HG03521 (cell line): Measurements from ENCODE around the gene SPRED2.

Experiments used
- ATAC-seq: cut with Tn5 transposase; IDR thresholded peaks from one replicate; pipeline ENCODE4 v1.9.1; 2021; ENCODE audit warnings: mild to moderate bottlenecking, moderate library complexity; ENCODE audit not compliant: unreplicated experiment

SPRED2 gene

GRCh38 chr2:65388596-65389390 lies 43.6 kb downstream of the SPRED2 start:
- ATAC-seq, result no peak

GRCh38 chr2:65388051-65388531 lies 44.3 kb downstream of the SPRED2 start:
- ATAC-seq, result peak; percentile 66

- ATAC-seq, result no peak
Measured at GRCh38 chr2:65386989-65387388, 45.4 kb downstream of the SPRED2 start.

- no peak for ATAC-seq
Measured at GRCh38 chr2:65386344-65386743, 46.1 kb downstream of the SPRED2 start.

GRCh38 chr2:65383541-65384488 lies 48.6 kb downstream of the SPRED2 start:
- no peak for ATAC-seq

- ATAC-seq, result peak; percentile 68
Measured at GRCh38 chr2:65382776-65383357, 49.5 kb downstream of the SPRED2 start.

- ATAC-seq, result no peak
Measured at GRCh38 chr2:65382323-65382722, 50.1 kb downstream of the SPRED2 start.

- no peak for ATAC-seq
Measured at GRCh38 chr2:65381607-65382051, 50.8 kb downstream of the SPRED2 start.

- ATAC-seq, result no peak
Measured at GRCh38 chr2:65380255-65380654, 52.1 kb downstream of the SPRED2 start.

- no peak for ATAC-seq
Measured at GRCh38 chr2:65379721-65380171, 52.7 kb downstream of the SPRED2 start.

GRCh38 chr2:65379223-65379622 lies 53.2 kb downstream of the SPRED2 start:
- ATAC-seq, result no peak

- ATAC-seq, result no peak
Measured at GRCh38 chr2:65378290-65378689, 54.1 kb downstream of the SPRED2 start.

GRCh38 chr2:65377556-65378192 lies 54.7 kb downstream of the SPRED2 start:
- ATAC-seq, result no peak

GRCh38 chr2:65375723-65376122 lies 56.7 kb downstream of the SPRED2 start:
- no peak for ATAC-seq

- no peak for ATAC-seq
Measured at GRCh38 chr2:65374999-65375398, 57.4 kb downstream of the SPRED2 start.

- no peak for ATAC-seq
Measured at GRCh38 chr2:65374575-65374974, 57.8 kb downstream of the SPRED2 start.

- ATAC-seq, result no peak
Measured at GRCh38 chr2:65373365-65373918, 59.0 kb downstream of the SPRED2 start.

- ATAC-seq, result no peak
Measured at GRCh38 chr2:65372619-65373018, 59.8 kb downstream of the SPRED2 start.

GRCh38 chr2:65371074-65371434 lies 61.3 kb downstream of the SPRED2 start:
- ATAC-seq, result no peak

- ATAC-seq, result no peak
Measured at GRCh38 chr2:65370387-65371073, 61.9 kb downstream of the SPRED2 start.
